SK-N-SH (cell line): Measurements from ENCODE around the gene SPEG. TPM values are rescaled to one million over a fixed set of nuclear protein-coding genes. Genes with fewer than 3 reads are reported as not detected.

ENCODE experiments used
- CTCF ChIA-PET: fragments of 300-600, 350-600 bp; formaldehyde crosslinking; extraction: SDS; loops from one replicate; lab custom pipeline; 2021; lab: Yijun Ruan, JAX
- POLR2A ChIA-PET: fragments of 350-600 bp; sonication (Branson Sonifier 250); formaldehyde crosslinking; extraction: SDS; loops from one replicate; lab custom pipeline; 2020; ENCODE audit warnings: antibody characterized with exemption, inconsistent platforms; lab: Yijun Ruan, JAX
- DNase-seq: peaks from one replicate; pipeline ENCODE4 v3.0.0; 2012
- H2AFZ ChIP-seq: fragments of 200-600 bp; sonication (generic); 2 replicates; pipeline ENCODE4 v1.8.1; 2016; ENCODE audit warnings: antibody characterized with exemption, mild to moderate bottlenecking, low read depth
- H3F3A ChIP-seq: fragments of 200-600 bp; sonication (generic); replicated peaks from 2 replicates; pipeline ENCODE3; 2016; ENCODE audit warnings: antibody characterized with exemption, mild to moderate bottlenecking; ENCODE audit not compliant: insufficient read depth
- H3K27ac ChIP-seq, 2 experiments: fragments of 200-500 bp in 1 of 2; fragments of 200-600 bp in 1 of 2; sonication (Bioruptor generic) in 1 of 2; sonication (generic), shearing (Covaris generic) in 1 of 2; 2 replicates each; pipeline versions ENCODE4 v1.5.1 to v1.6.1; 2014 to 2016; ENCODE audit warnings: low read depth in 2 of 2, inconsistent platforms in 1 of 2, low read length in 1 of 2, mild to moderate bottlenecking in 1 of 2, mixed read lengths in 1 of 2
- H3K27me3 ChIP-seq: fragments of 200-600 bp; sonication (generic), shearing (Covaris generic); 2 replicates; pipeline ENCODE4 v1.6.1; 2016; ENCODE audit warnings: mixed run types; ENCODE audit not compliant: insufficient read depth
- H3K36me3 ChIP-seq, 2 experiments: fragments of 200-500 bp in 1 of 2; fragments of 200-600 bp in 1 of 2; sonication (Bioruptor generic) in 1 of 2; sonication (generic) in 1 of 2; replicated peaks in 1 of 2; 2 replicates each; pipeline versions ENCODE3 to v1.5.1; 2014 to 2016; ENCODE audit warnings: low read length in 1 of 2, mild to moderate bottlenecking in 1 of 2; ENCODE audit not compliant: insufficient read depth in 2 of 2, control insufficient read depth in 1 of 2
- H3K4me1 ChIP-seq, 2 experiments: fragments of 200-500 bp in 1 of 2; fragments of 200-600 bp in 1 of 2; sonication (Bioruptor generic) in 1 of 2; sonication (generic), shearing (Covaris generic) in 1 of 2; 2 replicates each; pipeline versions ENCODE4 v1.5.1 to v1.6.1; 2014 to 2016; ENCODE audit warnings: low read depth in 1 of 2, low read length in 1 of 2, mixed run types in 1 of 2; ENCODE audit not compliant: insufficient read depth in 2 of 2, control insufficient read depth in 1 of 2
- H3K4me2 ChIP-seq: fragments of 200-600 bp; sonication (generic), shearing (Covaris generic); 2 replicates; pipeline ENCODE4 v1.6.1; 2017; ENCODE audit warnings: mixed run types
- H3K4me3 ChIP-seq, 2 experiments: fragments of 200-500 bp in 1 of 2; fragments of 200-600 bp in 1 of 2; sonication (Bioruptor generic) in 1 of 2; sonication (generic), shearing (Covaris generic) in 1 of 2; 2 replicates each; pipeline versions ENCODE4 v1.5.1 to v1.8.1; 2014 to 2016; ENCODE audit warnings: low read depth in 2 of 2, inconsistent platforms in 1 of 2, low read length in 1 of 2, mild to moderate bottlenecking in 1 of 2, mixed read lengths in 1 of 2, moderate library complexity in 1 of 2
- H3K79me2 ChIP-seq: fragments of 200-600 bp; sonication (generic); 2 replicates; pipeline ENCODE4 v1.8.1; 2017; ENCODE audit warnings: mild to moderate bottlenecking; ENCODE audit not compliant: insufficient read depth
- H3K9ac ChIP-seq: fragments of 200-600 bp; sonication (generic); 2 replicates; pipeline ENCODE4 v1.6.1; 2017; ENCODE audit warnings: mixed run types
- H3K9me2 ChIP-seq: fragments of 200-600 bp; sonication (generic); 2 replicates; pipeline ENCODE4 v1.6.1; 2017; ENCODE audit warnings: mixed run types
- H3K9me3 ChIP-seq: fragments of 200-600 bp; sonication (generic); 2 replicates; pipeline ENCODE4 v1.6.1; 2017; ENCODE audit warnings: mixed run types, mild to moderate bottlenecking, moderate library complexity
- H4K20me1 ChIP-seq: fragments of 200-600 bp; sonication (generic); 2 replicates; pipeline ENCODE4 v1.6.1; 2017; ENCODE audit warnings: mild to moderate bottlenecking, mixed run types; ENCODE audit not compliant: insufficient read depth
- EZH2phosphoT487 ChIP-seq: fragments of 200-600 bp; sonication (generic); IDR thresholded peaks from 2 replicates; pipeline ENCODE4 v1.6.1; 2017; ENCODE audit warnings: low read depth, mixed run types, mild to moderate bottlenecking, antibody characterized with exemption, moderate library complexity, borderline replicate concordance
- FOXJ3 ChIP-seq: sonication (generic); formaldehyde crosslinking; IDR thresholded peaks from 2 replicates; pipeline ENCODE4 v1.5.1; 2020; ENCODE audit warnings: mild to moderate bottlenecking, missing genetic modification reagents
- FOXM1 ChIP-seq: IDR thresholded peaks from 2 replicates; pipeline ENCODE4 v1.4.0; 2012; ENCODE audit warnings: low read depth, mild to moderate bottlenecking
- MXI1 ChIP-seq: IDR thresholded peaks from 2 replicates; pipeline ENCODE4 v1.6.1; 2012; ENCODE audit warnings: mild to moderate bottlenecking, low read depth, low read length, improper control_type of control experiment
- NFIC ChIP-seq: IDR thresholded peaks from 2 replicates; pipeline ENCODE4 v1.4.0; 2012; ENCODE audit warnings: borderline replicate concordance
- NRF1 ChIP-seq: IDR thresholded peaks from 2 replicates; pipeline ENCODE4 v1.6.1; 2012; ENCODE audit warnings: low read depth, mild to moderate bottlenecking, low read length
- RCOR1 ChIP-seq: fragments of 150-350 bp; IDR thresholded peaks from 2 replicates; pipeline ENCODE4 v1.6.1; 2017; ENCODE audit warnings: antibody characterized with exemption, low read length
- USF2 ChIP-seq: fragments of 150-350 bp; IDR thresholded peaks from 2 replicates; pipeline ENCODE4 v1.6.1; 2017; ENCODE audit warnings: antibody characterized with exemption, low read length, low read depth, borderline replicate concordance
- WGBS: methylation state at CpG from one replicate; pipeline ENCODE4 v1.1.6; 2017; ENCODE audit warnings: low lambda C conversion rate; 5-methylcytosine and 5-hydroxymethylcytosine counted together
- polyA plus RNA-seq, 3 experiments: library from polyadenylated mRNA; depleted of rRNA; stranded (reverse); fragments of >200 nt; gene quantifications; 2 replicates each; pipeline ENCODE4 v1.2.3, GENCODE V29; 2012

SPEG gene
- polyA plus RNA-seq, 1 of the 3 experiments (the other 2 are of a cell fraction) = 107 TPM

GRCh38 chr2:219462349-219462748, 27.7 kb downstream of the SPEG start:
- CTCF ChIA-PET = interaction anchor here (1.1 to 2.0 kb wide), 6 partner anchors 12 to 74 kb away, joined by 4 to 23 read pairs (median 7); a partner anchor contains a TSS

GRCh38 chr2:219464286-219465032, 29.8 kb downstream of the SPEG start:
- H3F3A ChIP-seq = peaks cover 6% of the 10 kb centered on the region
- H3K9me2 ChIP-seq = no peaks in the 10 kb centered on the region
- no peaks in the 10 kb centered on the region for H4K20me1 ChIP-seq
- TF ChIP-seq FOXJ3 (CRISPR knock-in tag) (no peak), MXI1 (no peak), NRF1 (no peak), RCOR1 (no peak), FOXM1 (no peak)
- POLR2A ChIA-PET = no interaction called here
- H3K79me2 ChIP-seq = peaks cover 9% of the 10 kb centered on the region; the same call in 1 of the 2 replicates
- peaks cover 27 to 42% of the 10 kb centered on the region in 2 experiments for H3K36me3 ChIP-seq
- H2AFZ ChIP-seq = no peak overlapping the region
- no peak overlapping the region for H3K4me3 ChIP-seq
- no peak for DNase-seq
- WGBS = 96% methylated on average over 5 of the region's 21 CpGs
- no peaks in the 10 kb centered on the region for H3K9me3 ChIP-seq
- H3K9ac ChIP-seq = no peak overlapping the region
- H3K4me2 ChIP-seq = no peak overlapping the region
- CTCF ChIA-PET = interaction anchor here (0.8 to 2.1 kb wide), 5 partner anchors 10 to 76 kb away, joined by 3 to 23 read pairs (median 7); no protein-coding TSS in a partner anchor
- no peak overlapping the region for H3K27ac ChIP-seq
- H3K4me1 ChIP-seq = peaks cover 24 to 26% of the 10 kb centered on the region in 2 experiments
- no peaks in the 10 kb centered on the region for H3K27me3 ChIP-seq

More at GRCh38 chr2:219462349-219462748, 27.7 kb downstream of the SPEG start:
- TF ChIP-seq NFIC = no peak
- TF ChIP-seq MXI1 = no peak
- no peak for TF ChIP-seq EZH2phosphoT487
- TF ChIP-seq USF2 = no peak
- Histone ChIP-seq H3K9me3 (no peaks in the 10 kb centered on the region), H3K9ac (no peak overlapping the region), H2AFZ (no peak overlapping the region), H3K79me2 (peaks cover 9% of the 10 kb centered on the region; the same call in 1 of the 2 replicates), H3K27ac (no peak overlapping the region; a peak in 1 of 4 replicates), H3K27me3 (no peaks in the 10 kb centered on the region), H3K36me3 (peaks cover 33 to 39% of the 10 kb centered on the region in 2 experiments), H3K4me2 (no peak overlapping the region), H3K4me3 (no peak overlapping the region), H4K20me1 (no peaks in the 10 kb centered on the region), H3K9me2 (no peaks in the 10 kb centered on the region), H3K4me1 (peaks cover 17 to 27% of the 10 kb centered on the region in 2 experiments), H3F3A (peaks cover 9% of the 10 kb centered on the region)
- POLR2A ChIA-PET = no interaction called here
- WGBS = 88% methylated on average over 9 of the region's 9 CpGs
- DNase-seq = no peak
